ENCODE measurements around the gene HAUS1. TPM values are rescaled to one million over a fixed set of nuclear protein-coding genes. Genes with fewer than 3 reads are reported as not detected.

HAUS1 gene
- total and polyA plus RNA-seq, 8 donors, result 19.0 to 56.8 (median 42.7) TPM

DNA sequence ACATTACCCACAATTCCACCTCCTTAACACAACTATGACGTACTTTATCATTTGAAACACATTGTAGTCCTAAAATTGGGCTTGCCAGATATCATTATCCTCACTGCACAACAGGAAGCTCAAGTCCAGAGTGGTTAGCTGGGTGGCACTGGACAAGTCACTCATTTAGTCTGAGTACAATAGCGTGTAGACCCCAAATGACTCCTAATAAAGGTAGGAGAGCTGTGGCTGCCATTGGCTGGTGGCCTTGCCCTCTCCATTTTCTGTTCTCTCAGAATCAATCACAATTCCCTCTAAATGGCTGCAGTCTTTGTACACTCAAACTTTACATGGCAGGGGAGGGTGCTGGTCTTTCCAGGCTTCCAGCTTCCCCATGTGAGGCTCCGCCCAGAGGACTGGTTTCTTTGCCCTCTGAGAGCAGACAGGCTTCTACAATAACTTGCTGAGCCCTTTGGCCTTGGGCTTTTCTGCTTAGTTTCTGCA lies 43.8 kb upstream of the HAUS1 start:
- Histone ChIP-seq H3K27ac (no peak overlapping the region), H3K27me3 (no peaks in the 10 kb centered on the region), H3K36me3 (no peaks in the 10 kb centered on the region), H3K4me3 (no peak overlapping the region), H3K9me3 (no peaks in the 10 kb centered on the region), H3K4me1 (peaks cover 0 to 21% of the 10 kb centered on the region in 2 donors)
- TF ChIP-seq, protein P1, sequence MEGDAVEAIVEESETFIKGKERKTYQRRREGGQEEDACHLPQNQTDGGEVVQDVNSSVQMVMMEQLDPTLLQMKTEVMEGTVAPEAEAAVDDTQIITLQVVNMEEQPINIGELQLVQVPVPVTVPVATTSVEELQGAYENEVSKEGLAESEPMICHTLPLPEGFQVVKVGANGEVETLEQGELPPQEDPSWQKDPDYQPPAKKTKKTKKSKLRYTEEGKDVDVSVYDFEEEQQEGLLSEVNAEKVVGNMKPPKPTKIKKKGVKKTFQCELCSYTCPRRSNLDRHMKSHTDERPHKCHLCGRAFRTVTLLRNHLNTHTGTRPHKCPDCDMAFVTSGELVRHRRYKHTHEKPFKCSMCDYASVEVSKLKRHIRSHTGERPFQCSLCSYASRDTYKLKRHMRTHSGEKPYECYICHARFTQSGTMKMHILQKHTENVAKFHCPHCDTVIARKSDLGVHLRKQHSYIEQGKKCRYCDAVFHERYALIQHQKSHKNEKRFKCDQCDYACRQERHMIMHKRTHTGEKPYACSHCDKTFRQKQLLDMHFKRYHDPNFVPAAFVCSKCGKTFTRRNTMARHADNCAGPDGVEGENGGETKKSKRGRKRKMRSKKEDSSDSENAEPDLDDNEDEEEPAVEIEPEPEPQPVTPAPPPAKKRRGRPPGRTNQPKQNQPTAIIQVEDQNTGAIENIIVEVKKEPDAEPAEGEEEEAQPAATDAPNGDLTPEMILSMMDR (IDR thresholded peaks at IDR 0.05), result no peak
- intact Hi-C loops (cut with DNase I), result no loop called here
- ATAC-seq (no peak), DNase-seq (no peak)

DNA sequence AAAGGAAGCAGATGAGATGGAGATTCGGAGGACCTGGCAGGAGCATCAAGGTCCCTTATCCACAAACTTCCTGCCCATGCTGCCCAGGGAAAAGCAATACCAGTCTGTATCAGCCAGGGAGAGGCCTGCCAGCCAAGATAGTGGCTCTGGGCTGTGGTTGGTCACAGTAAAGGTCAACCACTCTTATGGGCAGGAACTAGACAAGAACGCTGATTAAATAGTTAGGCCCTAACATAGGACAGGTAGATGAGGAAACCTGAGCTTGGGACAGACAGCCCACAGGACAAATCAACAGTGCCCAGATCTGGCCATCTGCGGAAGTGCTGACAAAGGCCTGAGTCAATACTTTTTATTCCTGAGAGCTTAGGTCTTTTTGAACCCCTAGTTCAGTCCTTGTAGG lies 42.8 kb upstream of the HAUS1 start:
- no peaks in the 10 kb centered on the region for H3K27me3 ChIP-seq
- DNase-seq (no peak), ATAC-seq (no peak)
- intact Hi-C loops (cut with DNase I), result no loop called here
- TF ChIP-seq, protein P1 (IDR thresholded peaks at IDR 0.05), result no peak
- no peaks in the 10 kb centered on the region for H3K9me3 ChIP-seq
- peaks cover 0 to 11% of the 10 kb centered on the region in 2 donors for H3K4me1 ChIP-seq
- no peak overlapping the region for H3K4me3 ChIP-seq
- no peaks in the 10 kb centered on the region for H3K36me3 ChIP-seq
- no peak overlapping the region for H3K27ac ChIP-seq

DNA sequence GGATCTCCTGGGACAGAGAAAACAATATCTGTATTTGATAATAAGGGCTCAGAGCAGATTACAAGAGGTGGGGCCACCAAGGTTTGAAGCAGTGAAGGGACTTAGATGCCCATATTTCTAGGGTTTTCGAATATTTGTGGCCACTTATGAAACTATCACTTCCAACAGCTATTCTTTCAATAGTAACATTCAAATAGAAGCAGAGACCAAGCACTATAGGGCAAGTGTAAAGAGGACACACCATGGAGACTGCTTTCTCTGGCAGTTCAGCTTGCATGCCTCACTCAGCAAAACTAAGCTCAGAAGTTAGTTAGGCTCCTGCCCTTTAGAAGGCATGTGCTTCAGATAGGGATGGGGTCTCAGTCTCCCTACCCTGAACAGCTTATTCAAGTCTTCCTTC lies 42.4 kb upstream of the HAUS1 start:
- no peaks in the 10 kb centered on the region for H3K36me3 ChIP-seq
- peaks cover 0 to 10% of the 10 kb centered on the region in 2 donors for H3K4me1 ChIP-seq
- intact Hi-C loops (cut with DNase I), result no loop called here
- no peak overlapping the region for H3K4me3 ChIP-seq
- no peak overlapping the region for H3K27ac ChIP-seq
- H3K27me3 ChIP-seq, result no peaks in the 10 kb centered on the region
- TF ChIP-seq, protein P1 (IDR thresholded peaks at IDR 0.05), result no peak
- H3K9me3 ChIP-seq, result no peaks in the 10 kb centered on the region
- no peak for DNase-seq
- ATAC-seq, result no peak

DNA sequence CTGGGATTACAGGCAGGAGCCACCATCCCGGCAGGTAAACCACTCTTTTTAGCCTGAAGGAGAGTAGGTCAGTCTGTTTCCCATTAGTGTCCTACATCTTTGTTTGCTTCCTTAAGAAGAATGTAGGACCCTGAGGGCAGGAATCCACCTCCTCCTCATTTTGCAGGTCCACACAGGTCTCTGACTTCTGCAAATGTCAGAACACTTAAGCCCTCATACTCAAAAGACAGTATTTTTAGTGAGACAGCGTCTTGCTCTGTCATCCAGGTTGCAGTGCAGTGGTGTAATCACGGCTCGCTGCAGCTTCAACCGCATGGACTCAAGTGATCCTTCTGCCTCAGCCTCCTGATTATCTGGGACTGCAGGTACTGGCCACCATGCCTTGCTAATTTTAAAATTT lies 41.4 kb upstream of the HAUS1 start:
- peaks cover 0 to 10% of the 10 kb centered on the region in 2 donors for H3K4me1 ChIP-seq
- TF ChIP-seq, protein P1 (IDR thresholded peaks at IDR 0.05), result no peak
- H3K27ac ChIP-seq, result no peak overlapping the region
- H3K4me3 ChIP-seq, result no peak overlapping the region
- no peak for ATAC-seq
- no peaks in the 10 kb centered on the region for H3K9me3 ChIP-seq
- intact Hi-C loops (cut with DNase I), result no loop called here
- DNase-seq, result no peak
- no peaks in the 10 kb centered on the region for H3K27me3 ChIP-seq
- H3K36me3 ChIP-seq, result no peaks in the 10 kb centered on the region

DNA sequence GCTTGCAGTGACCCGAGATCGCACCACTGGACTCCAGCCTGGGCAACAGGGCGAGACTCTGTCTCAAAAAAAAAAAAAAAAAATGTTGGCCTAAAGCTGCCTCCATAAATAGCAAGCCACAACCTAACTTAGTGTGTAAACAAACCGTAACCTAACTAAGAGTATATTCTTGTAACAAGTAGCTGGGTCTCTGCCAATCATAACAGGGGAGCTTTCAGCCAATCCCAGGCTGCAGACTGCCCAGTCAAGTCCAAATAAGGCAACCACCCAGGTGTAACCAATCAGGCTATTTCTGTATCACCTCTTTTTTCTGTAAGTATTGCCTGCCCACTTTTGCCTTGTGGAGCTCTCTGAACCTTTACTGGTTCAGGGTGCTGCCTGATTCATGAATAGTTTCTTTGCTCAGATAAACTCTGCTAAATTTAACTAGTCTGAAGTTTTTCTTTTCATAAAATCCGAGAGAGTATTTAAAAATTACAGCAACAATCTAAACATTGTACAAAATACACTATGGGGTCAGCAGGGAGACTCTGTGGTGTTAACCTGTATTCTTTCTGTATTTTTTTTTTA lies 36.7 kb upstream of the HAUS1 start:
- H3K36me3 ChIP-seq, result no peaks in the 10 kb centered on the region
- H3K9me3 ChIP-seq, result no peaks in the 10 kb centered on the region
- H3K27ac ChIP-seq, result no peak overlapping the region
- no peak overlapping the region for H3K4me3 ChIP-seq
- H3K27me3 ChIP-seq, result no peaks in the 10 kb centered on the region
- DNase-seq, result no peak
- intact Hi-C loops (cut with DNase I), result no loop called here
- H3K4me1 ChIP-seq, result peaks cover 6 to 32% of the 10 kb centered on the region in 2 donors
- no peak for ATAC-seq
- TF ChIP-seq, protein P1 (IDR thresholded peaks at IDR 0.05), result no peak
